Muscle layer of colon (tissue), 2 donors: ENCODE results near the gene EIF1B.

ENCODE experiments used
- H3K27ac ChIP-seq: one replicate; pipeline ENCODE4 v1.7.0; 2013; ENCODE audit warnings: low read depth, mild to moderate bottlenecking, low read length, moderate library complexity
- H3K27me3 ChIP-seq, 2 donors: one replicate each; pipeline ENCODE4 v1.7.0; 2013; ENCODE audit warnings: low read length in 2 of 2, mild to moderate bottlenecking in 2 of 2; ENCODE audit not compliant: insufficient read depth in 2 of 2, control insufficient read depth in 1 of 2
- H3K36me3 ChIP-seq: one replicate; pipeline ENCODE4 v1.7.0; 2013; ENCODE audit warnings: mild to moderate bottlenecking, low read length; ENCODE audit not compliant: insufficient read depth
- H3K4me1 ChIP-seq: one replicate; pipeline ENCODE4 v1.7.0; 2013; ENCODE audit warnings: mild to moderate bottlenecking, low read length; ENCODE audit not compliant: insufficient read depth
- H3K4me3 ChIP-seq, 2 donors: one replicate each; pipeline ENCODE4 v1.7.0; 2013; ENCODE audit warnings: low read length in 2 of 2, low read depth in 1 of 2, mild to moderate bottlenecking in 1 of 2, moderate library complexity in 1 of 2
- H3K9ac ChIP-seq: one replicate; pipeline ENCODE4 v1.7.0; 2013; ENCODE audit warnings: low read length
- H3K9me3 ChIP-seq: one replicate; pipeline ENCODE4 v1.7.0; 2013; ENCODE audit warnings: mild to moderate bottlenecking, low read length
- donor health status: abdominal sarcoma.
- donor health status: Adenocarcinoma of cecum.

Gene EIF1B

GRCh38 chr3:40358454-40358853 is 48.9 kb downstream of the EIF1B start:
- no peak overlapping the region for H3K4me3 ChIP-seq
- no peaks in the 10 kb centered on the region for H3K9me3 ChIP-seq
- H3K27me3 ChIP-seq: no peaks in the 10 kb centered on the region
- no peak overlapping the region for H3K9ac ChIP-seq
- no peaks in the 10 kb centered on the region for H3K4me1 ChIP-seq
- no peaks in the 10 kb centered on the region for H3K36me3 ChIP-seq
- no peak overlapping the region for H3K27ac ChIP-seq
